ENCODE data around the gene GHRL.

GRCh38 chr3:10319251-10319650, 26.5 kb upstream of the GHRL start:
- TF ChIP-seq, protein P1, sequence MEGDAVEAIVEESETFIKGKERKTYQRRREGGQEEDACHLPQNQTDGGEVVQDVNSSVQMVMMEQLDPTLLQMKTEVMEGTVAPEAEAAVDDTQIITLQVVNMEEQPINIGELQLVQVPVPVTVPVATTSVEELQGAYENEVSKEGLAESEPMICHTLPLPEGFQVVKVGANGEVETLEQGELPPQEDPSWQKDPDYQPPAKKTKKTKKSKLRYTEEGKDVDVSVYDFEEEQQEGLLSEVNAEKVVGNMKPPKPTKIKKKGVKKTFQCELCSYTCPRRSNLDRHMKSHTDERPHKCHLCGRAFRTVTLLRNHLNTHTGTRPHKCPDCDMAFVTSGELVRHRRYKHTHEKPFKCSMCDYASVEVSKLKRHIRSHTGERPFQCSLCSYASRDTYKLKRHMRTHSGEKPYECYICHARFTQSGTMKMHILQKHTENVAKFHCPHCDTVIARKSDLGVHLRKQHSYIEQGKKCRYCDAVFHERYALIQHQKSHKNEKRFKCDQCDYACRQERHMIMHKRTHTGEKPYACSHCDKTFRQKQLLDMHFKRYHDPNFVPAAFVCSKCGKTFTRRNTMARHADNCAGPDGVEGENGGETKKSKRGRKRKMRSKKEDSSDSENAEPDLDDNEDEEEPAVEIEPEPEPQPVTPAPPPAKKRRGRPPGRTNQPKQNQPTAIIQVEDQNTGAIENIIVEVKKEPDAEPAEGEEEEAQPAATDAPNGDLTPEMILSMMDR (IDR thresholded peaks at IDR 0.05): no peak
- TF ChIP-seq POLR2A (IDR thresholded peaks at IDR 0.05): no peak

Measured in sigmoid colon (tissue), 3 donors.